Nephron (organoid): ENCODE measurements around the gene SDSL.

ENCODE experiments used
- H3K27ac Mint-ChIP-seq, 3 experiments: 2 replicates each; pipeline ENCODE4 v1.8.0; 2020; ENCODE audit warnings: mixed read lengths in 3 of 3, mild to moderate bottlenecking in 2 of 3, moderate library complexity in 1 of 3
- H3K27me3 Mint-ChIP-seq: 2 replicates; pipeline ENCODE4 v1.8.0; 2021; ENCODE audit warnings: low read depth, mild to moderate bottlenecking, moderate library complexity, mixed read lengths
- H3K36me3 Mint-ChIP-seq: 2 replicates; pipeline ENCODE4 v1.8.0; 2020; ENCODE audit warnings: low read depth, mixed read lengths
- H3K4me1 Mint-ChIP-seq: 2 replicates; pipeline ENCODE4 v1.8.0; 2020; ENCODE audit warnings: mixed read lengths
- H3K4me3 Mint-ChIP-seq, 3 experiments: 2 replicates each; pipeline ENCODE4 v1.8.0; 2020; ENCODE audit warnings: mild to moderate bottlenecking in 3 of 3, mixed read lengths in 3 of 3, moderate library complexity in 2 of 3
- H3K9me3 Mint-ChIP-seq: 2 replicates; pipeline ENCODE4 v1.8.0; 2020; ENCODE audit warnings: mixed read lengths
- CTCF ChIP-seq, 3 experiments: fragments of 200-600 bp; sonication (generic); IDR thresholded peaks; one replicate each; pipeline ENCODE4 v1.5.0; 2021; ENCODE audit warnings: antibody characterized with exemption in 3 of 3; ENCODE audit not compliant: unreplicated experiment in 3 of 3

Gene SDSL

DNA sequence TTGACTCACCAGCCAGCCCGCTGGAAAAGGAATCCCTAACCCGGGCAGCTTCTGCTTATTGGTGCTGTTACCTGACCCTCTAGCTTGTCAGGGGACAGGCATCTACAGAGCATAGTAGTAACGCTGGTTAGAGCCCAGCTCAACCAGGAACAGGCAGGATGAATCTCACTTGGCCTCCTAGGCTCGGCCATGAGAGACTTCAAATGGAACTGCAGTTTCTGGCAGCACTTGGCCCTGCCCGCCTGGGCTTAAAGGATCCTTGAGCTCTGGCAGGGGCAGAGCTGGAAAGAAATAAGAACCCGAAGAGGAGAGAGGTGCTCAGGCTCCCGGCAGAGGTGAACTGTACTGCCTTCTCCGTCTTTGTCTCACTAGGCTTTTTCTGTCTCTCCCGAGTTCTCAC, 51.8 kb downstream of the SDSL start:
- no peaks in the 10 kb centered on the region for H3K4me1 Mint-ChIP-seq
- peaks cover 99% of the 10 kb centered on the region for H3K27me3 Mint-ChIP-seq
- TF ChIP-seq CTCF (IDR thresholded peaks at IDR 0.05; ENCODE audit: unreplicated experiment in 3 of 3), result no peak
- H3K36me3 Mint-ChIP-seq, result no peaks in the 10 kb centered on the region
- no peak overlapping the region for H3K4me3 Mint-ChIP-seq
- no peaks in the 10 kb centered on the region for H3K9me3 Mint-ChIP-seq
- no peak overlapping the region for H3K27ac Mint-ChIP-seq

GRCh38 chr12:113474635-113475436, 52.7 kb downstream of the SDSL start:
- TF ChIP-seq CTCF (IDR thresholded peaks at IDR 0.05; ENCODE audit: unreplicated experiment in 3 of 3), result no peak
- H3K36me3 Mint-ChIP-seq, result no peaks in the 10 kb centered on the region
- peaks cover 4% of the 10 kb centered on the region for H3K4me1 Mint-ChIP-seq
- peaks cover under 1% of the 10 kb centered on the region for H3K9me3 Mint-ChIP-seq
- peaks cover 99% of the 10 kb centered on the region for H3K27me3 Mint-ChIP-seq
- no peak overlapping the region for H3K27ac Mint-ChIP-seq
- H3K4me3 Mint-ChIP-seq, result no peak overlapping the region

GRCh38 chr12:113475451-113476175, 53.4 kb downstream of the SDSL start:
- H3K4me3 Mint-ChIP-seq, result no peak overlapping the region
- peaks cover 5% of the 10 kb centered on the region for H3K9me3 Mint-ChIP-seq
- H3K36me3 Mint-ChIP-seq, result no peaks in the 10 kb centered on the region
- no peak overlapping the region for H3K27ac Mint-ChIP-seq
- peaks cover 99% of the 10 kb centered on the region for H3K27me3 Mint-ChIP-seq
- peaks cover 4% of the 10 kb centered on the region for H3K4me1 Mint-ChIP-seq
- no peak for TF ChIP-seq CTCF (IDR thresholded peaks at IDR 0.05; ENCODE audit: unreplicated experiment in 3 of 3)

DNA sequence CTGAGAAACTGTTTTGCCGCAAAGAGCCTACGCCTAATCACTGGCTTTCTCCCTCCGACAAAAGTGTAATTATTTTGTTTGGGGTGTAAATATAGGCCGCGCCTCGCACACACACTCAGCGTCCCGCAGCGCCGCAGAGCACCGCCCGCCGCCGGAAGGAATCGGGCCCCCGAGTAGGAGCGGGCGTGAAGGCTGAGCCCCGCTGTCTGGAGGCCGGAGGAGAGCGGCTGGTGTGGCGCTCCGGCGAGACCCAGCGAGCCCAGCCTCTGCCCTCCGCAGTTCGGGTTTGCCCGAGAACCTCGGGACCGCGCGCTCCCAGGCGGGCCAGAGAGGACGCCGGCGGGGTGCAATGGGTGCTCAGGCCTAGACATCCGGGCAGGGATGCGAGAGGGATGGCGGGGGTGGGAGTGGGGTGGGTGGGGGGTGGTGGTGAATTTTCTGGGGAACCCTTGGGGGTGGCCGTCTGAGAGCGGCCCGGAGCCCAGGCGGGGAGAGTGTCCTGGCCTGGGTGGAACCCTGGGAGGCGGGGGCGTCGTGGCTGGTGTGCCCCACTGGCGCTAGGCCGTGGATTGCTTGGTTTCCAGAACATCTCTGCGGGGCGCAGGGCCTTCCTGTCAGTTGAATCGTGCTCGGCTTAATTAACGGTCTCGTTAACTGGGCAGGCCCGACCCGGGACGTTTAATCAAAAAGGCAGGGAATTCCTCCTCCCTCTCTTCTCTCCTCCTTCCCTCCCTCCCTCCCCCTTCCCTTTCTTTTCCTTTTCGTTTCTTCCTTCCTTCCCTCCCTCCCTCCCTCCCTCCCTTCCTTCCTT, 54.2 kb downstream of the SDSL start:
- H3K9me3 Mint-ChIP-seq, result peaks cover 5% of the 10 kb centered on the region
- peaks cover 4% of the 10 kb centered on the region for H3K4me1 Mint-ChIP-seq
- no peaks in the 10 kb centered on the region for H3K36me3 Mint-ChIP-seq
- H3K4me3 Mint-ChIP-seq, result no peak overlapping the region
- no peak for TF ChIP-seq CTCF (IDR thresholded peaks at IDR 0.05; ENCODE audit: unreplicated experiment in 3 of 3)
- H3K27me3 Mint-ChIP-seq, result peaks cover 99% of the 10 kb centered on the region
- no peak overlapping the region for H3K27ac Mint-ChIP-seq

DNA sequence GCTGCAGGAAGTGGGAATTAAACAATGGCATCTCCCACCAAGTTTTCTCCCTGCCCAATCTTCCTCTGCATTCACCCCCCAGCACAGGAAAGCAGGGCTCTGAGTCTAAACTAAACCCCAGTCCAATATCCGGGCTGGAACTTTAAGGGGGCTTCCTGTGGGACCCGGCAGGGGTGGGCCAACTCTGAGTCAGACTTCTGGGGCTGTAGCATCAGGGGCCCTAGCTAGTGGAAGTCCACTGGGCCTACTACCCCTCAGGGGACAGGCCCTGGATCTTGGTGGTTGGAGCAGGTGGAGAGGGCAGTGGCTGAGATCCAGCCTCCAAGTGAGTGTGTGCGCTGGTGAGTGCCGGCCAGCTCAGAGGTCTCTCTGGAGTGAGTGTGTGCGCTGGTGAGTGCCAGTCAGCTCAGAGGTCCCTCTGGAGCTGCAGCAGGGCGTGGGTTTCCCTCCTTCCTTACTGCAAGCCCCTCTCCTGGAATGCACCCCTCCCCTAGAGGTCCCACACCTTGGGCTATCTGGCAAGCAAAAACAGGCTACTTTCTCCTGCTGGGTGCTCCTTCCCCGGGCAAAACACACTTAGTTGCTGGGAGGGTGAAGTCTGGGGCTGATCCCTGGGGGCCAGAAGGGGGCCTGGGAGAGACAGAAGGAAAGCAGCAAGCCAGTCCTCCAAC, 55.1 kb downstream of the SDSL start:
- peaks cover 99% of the 10 kb centered on the region for H3K27me3 Mint-ChIP-seq
- no peak overlapping the region for H3K4me3 Mint-ChIP-seq
- H3K4me1 Mint-ChIP-seq, result peaks cover 4% of the 10 kb centered on the region
- no peaks in the 10 kb centered on the region for H3K36me3 Mint-ChIP-seq
- peaks cover 5% of the 10 kb centered on the region for H3K9me3 Mint-ChIP-seq
- H3K27ac Mint-ChIP-seq, result no peak overlapping the region
- TF ChIP-seq CTCF (IDR thresholded peaks at IDR 0.05; ENCODE audit: unreplicated experiment in 3 of 3), result no peak
